ENCODE measurements around the gene EFHC1.

DNA sequence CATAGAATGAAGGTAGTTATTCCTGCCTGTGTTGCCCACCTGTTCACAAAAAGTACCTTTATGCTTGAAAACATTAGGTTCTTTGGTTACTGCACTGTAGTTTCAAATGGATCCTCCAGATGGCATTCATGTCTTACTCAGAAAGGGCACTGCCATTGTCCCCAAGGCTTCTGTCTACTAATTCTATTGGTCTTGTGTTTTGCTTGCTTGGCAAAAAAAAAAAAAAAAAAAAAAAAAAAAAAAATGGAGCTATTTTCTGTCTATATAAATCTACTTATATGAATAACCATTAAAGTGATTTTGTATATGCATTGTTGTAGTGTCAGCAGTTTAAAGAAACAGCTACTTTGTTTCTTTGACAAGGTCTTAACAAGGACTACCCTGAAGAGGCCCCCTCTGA, 12.7 kb upstream of the EFHC1 start:
- TF ChIP-seq, protein P1, sequence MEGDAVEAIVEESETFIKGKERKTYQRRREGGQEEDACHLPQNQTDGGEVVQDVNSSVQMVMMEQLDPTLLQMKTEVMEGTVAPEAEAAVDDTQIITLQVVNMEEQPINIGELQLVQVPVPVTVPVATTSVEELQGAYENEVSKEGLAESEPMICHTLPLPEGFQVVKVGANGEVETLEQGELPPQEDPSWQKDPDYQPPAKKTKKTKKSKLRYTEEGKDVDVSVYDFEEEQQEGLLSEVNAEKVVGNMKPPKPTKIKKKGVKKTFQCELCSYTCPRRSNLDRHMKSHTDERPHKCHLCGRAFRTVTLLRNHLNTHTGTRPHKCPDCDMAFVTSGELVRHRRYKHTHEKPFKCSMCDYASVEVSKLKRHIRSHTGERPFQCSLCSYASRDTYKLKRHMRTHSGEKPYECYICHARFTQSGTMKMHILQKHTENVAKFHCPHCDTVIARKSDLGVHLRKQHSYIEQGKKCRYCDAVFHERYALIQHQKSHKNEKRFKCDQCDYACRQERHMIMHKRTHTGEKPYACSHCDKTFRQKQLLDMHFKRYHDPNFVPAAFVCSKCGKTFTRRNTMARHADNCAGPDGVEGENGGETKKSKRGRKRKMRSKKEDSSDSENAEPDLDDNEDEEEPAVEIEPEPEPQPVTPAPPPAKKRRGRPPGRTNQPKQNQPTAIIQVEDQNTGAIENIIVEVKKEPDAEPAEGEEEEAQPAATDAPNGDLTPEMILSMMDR (conservative IDR thresholded peaks at IDR 0.05 in 1 of 2, IDR thresholded peaks at IDR 0.05 in 1 of 2; ENCODE audit: extremely low read depth in 1 of 2, insufficient read depth in 1 of 2, low read depth in 1 of 2, low read length in 2 of 2), result peak; percentile 58 to 61
- no peak for TF ChIP-seq EZH2 (IDR thresholded peaks at IDR 0.05; ENCODE audit: borderline replicate concordance, low read length)

Measured in mammary epithelial cell (primary cell).